SK-N-SH (cell line): ENCODE data around the gene FOCAD. TPM values are rescaled to one million over a fixed set of nuclear protein-coding genes. Genes with fewer than 3 reads are reported as not detected.

ENCODE experiments used
- CTCF ChIA-PET: fragments of 300-600, 350-600 bp; formaldehyde crosslinking; extraction: SDS; loops from one replicate; lab custom pipeline; 2021; lab: Yijun Ruan, JAX
- POLR2A ChIA-PET: fragments of 350-600 bp; sonication (Branson Sonifier 250); formaldehyde crosslinking; extraction: SDS; loops from one replicate; lab custom pipeline; 2020; ENCODE audit warnings: antibody characterized with exemption, inconsistent platforms; lab: Yijun Ruan, JAX
- DNase-seq: peaks from one replicate; pipeline ENCODE4 v3.0.0; 2012
- H2AFZ ChIP-seq: fragments of 200-600 bp; sonication (generic); 2 replicates; pipeline ENCODE4 v1.8.1; 2016; ENCODE audit warnings: antibody characterized with exemption, mild to moderate bottlenecking, low read depth
- H3F3A ChIP-seq: fragments of 200-600 bp; sonication (generic); replicated peaks from 2 replicates; pipeline ENCODE3; 2016; ENCODE audit warnings: antibody characterized with exemption, mild to moderate bottlenecking; ENCODE audit not compliant: insufficient read depth
- H3K27ac ChIP-seq, 2 experiments: fragments of 200-500 bp in 1 of 2; fragments of 200-600 bp in 1 of 2; sonication (Bioruptor generic) in 1 of 2; sonication (generic), shearing (Covaris generic) in 1 of 2; 2 replicates each; pipeline versions ENCODE4 v1.5.1 to v1.6.1; 2014 to 2016; ENCODE audit warnings: low read depth in 2 of 2, inconsistent platforms in 1 of 2, low read length in 1 of 2, mild to moderate bottlenecking in 1 of 2, mixed read lengths in 1 of 2
- H3K27me3 ChIP-seq: fragments of 200-600 bp; sonication (generic), shearing (Covaris generic); 2 replicates; pipeline ENCODE4 v1.6.1; 2016; ENCODE audit warnings: mixed run types; ENCODE audit not compliant: insufficient read depth
- H3K36me3 ChIP-seq, 2 experiments: fragments of 200-500 bp in 1 of 2; fragments of 200-600 bp in 1 of 2; sonication (Bioruptor generic) in 1 of 2; sonication (generic) in 1 of 2; replicated peaks in 1 of 2; 2 replicates each; pipeline versions ENCODE3 to v1.5.1; 2014 to 2016; ENCODE audit warnings: low read length in 1 of 2, mild to moderate bottlenecking in 1 of 2; ENCODE audit not compliant: insufficient read depth in 2 of 2, control insufficient read depth in 1 of 2
- H3K4me1 ChIP-seq, 2 experiments: fragments of 200-500 bp in 1 of 2; fragments of 200-600 bp in 1 of 2; sonication (Bioruptor generic) in 1 of 2; sonication (generic), shearing (Covaris generic) in 1 of 2; 2 replicates each; pipeline versions ENCODE4 v1.5.1 to v1.6.1; 2014 to 2016; ENCODE audit warnings: low read depth in 1 of 2, low read length in 1 of 2, mixed run types in 1 of 2; ENCODE audit not compliant: insufficient read depth in 2 of 2, control insufficient read depth in 1 of 2
- H3K4me2 ChIP-seq: fragments of 200-600 bp; sonication (generic), shearing (Covaris generic); 2 replicates; pipeline ENCODE4 v1.6.1; 2017; ENCODE audit warnings: mixed run types
- H3K4me3 ChIP-seq, 2 experiments: fragments of 200-500 bp in 1 of 2; fragments of 200-600 bp in 1 of 2; sonication (Bioruptor generic) in 1 of 2; sonication (generic), shearing (Covaris generic) in 1 of 2; 2 replicates each; pipeline versions ENCODE4 v1.5.1 to v1.8.1; 2014 to 2016; ENCODE audit warnings: low read depth in 2 of 2, inconsistent platforms in 1 of 2, low read length in 1 of 2, mild to moderate bottlenecking in 1 of 2, mixed read lengths in 1 of 2, moderate library complexity in 1 of 2
- H3K79me2 ChIP-seq: fragments of 200-600 bp; sonication (generic); 2 replicates; pipeline ENCODE4 v1.8.1; 2017; ENCODE audit warnings: mild to moderate bottlenecking; ENCODE audit not compliant: insufficient read depth
- H3K9ac ChIP-seq: fragments of 200-600 bp; sonication (generic); 2 replicates; pipeline ENCODE4 v1.6.1; 2017; ENCODE audit warnings: mixed run types
- H3K9me2 ChIP-seq: fragments of 200-600 bp; sonication (generic); 2 replicates; pipeline ENCODE4 v1.6.1; 2017; ENCODE audit warnings: mixed run types
- H3K9me3 ChIP-seq: fragments of 200-600 bp; sonication (generic); 2 replicates; pipeline ENCODE4 v1.6.1; 2017; ENCODE audit warnings: mixed run types, mild to moderate bottlenecking, moderate library complexity
- H4K20me1 ChIP-seq: fragments of 200-600 bp; sonication (generic); 2 replicates; pipeline ENCODE4 v1.6.1; 2017; ENCODE audit warnings: mild to moderate bottlenecking, mixed run types; ENCODE audit not compliant: insufficient read depth
- ELF1 ChIP-seq: IDR thresholded peaks from 2 replicates; pipeline ENCODE4 v1.4.0; 2012
- EZH2phosphoT487 ChIP-seq: fragments of 200-600 bp; sonication (generic); IDR thresholded peaks from 2 replicates; pipeline ENCODE4 v1.6.1; 2017; ENCODE audit warnings: low read depth, mixed run types, mild to moderate bottlenecking, antibody characterized with exemption, moderate library complexity, borderline replicate concordance
- FOSL2 ChIP-seq: IDR thresholded peaks from 2 replicates; pipeline ENCODE4 v1.4.0; 2012; ENCODE audit warnings: low read depth, mild to moderate bottlenecking, moderate library complexity, borderline replicate concordance
- FOXJ3 ChIP-seq: sonication (generic); formaldehyde crosslinking; IDR thresholded peaks from 2 replicates; pipeline ENCODE4 v1.5.1; 2020; ENCODE audit warnings: mild to moderate bottlenecking, missing genetic modification reagents
- FOXM1 ChIP-seq: IDR thresholded peaks from 2 replicates; pipeline ENCODE4 v1.4.0; 2012; ENCODE audit warnings: low read depth, mild to moderate bottlenecking
- GABPA ChIP-seq: IDR thresholded peaks from 2 replicates; pipeline ENCODE4 v1.4.0; 2012; ENCODE audit warnings: low read depth, mild to moderate bottlenecking
- JUND ChIP-seq: IDR thresholded peaks from 2 replicates; pipeline ENCODE4 v1.4.0; 2012
- MEF2A ChIP-seq: IDR thresholded peaks from 2 replicates; pipeline ENCODE4 v1.4.0; 2012; ENCODE audit warnings: low read depth, borderline replicate concordance
- NFIC ChIP-seq: IDR thresholded peaks from 2 replicates; pipeline ENCODE4 v1.4.0; 2012; ENCODE audit warnings: borderline replicate concordance
- RAD21 ChIP-seq: IDR thresholded peaks from 2 replicates; pipeline ENCODE4 v1.6.1; 2012; ENCODE audit warnings: mild to moderate bottlenecking, low read length
- RCOR1 ChIP-seq: fragments of 150-350 bp; IDR thresholded peaks from 2 replicates; pipeline ENCODE4 v1.6.1; 2017; ENCODE audit warnings: antibody characterized with exemption, low read length
- RFX5 ChIP-seq: IDR thresholded peaks from 2 replicates; pipeline ENCODE4 v1.6.1; 2012; ENCODE audit warnings: mild to moderate bottlenecking, improper control_type of control experiment, low read length
- SIN3A ChIP-seq: IDR thresholded peaks from 2 replicates; pipeline ENCODE4 v1.6.1; 2012; ENCODE audit warnings: low read depth, mild to moderate bottlenecking, low read length, moderate library complexity, borderline replicate concordance
- TEAD4 ChIP-seq: IDR thresholded peaks from 2 replicates; pipeline ENCODE4 v1.4.0; 2012; ENCODE audit warnings: mild to moderate bottlenecking, borderline replicate concordance; ENCODE audit not compliant: insufficient read depth
- YY1 ChIP-seq: IDR thresholded peaks from 2 replicates; pipeline ENCODE4 v1.4.0; 2012; ENCODE audit warnings: low read depth, mild to moderate bottlenecking
- WGBS: methylation state at CpG from one replicate; pipeline ENCODE4 v1.1.6; 2017; ENCODE audit warnings: low lambda C conversion rate; 5-methylcytosine and 5-hydroxymethylcytosine counted together
- polyA plus RNA-seq, 3 experiments: library from polyadenylated mRNA; depleted of rRNA; stranded (reverse); fragments of >200 nt; gene quantifications; 2 replicates each; pipeline ENCODE4 v1.2.3, GENCODE V29; 2012
- TF ChIP-seq, protein P1 (sequence below): IDR thresholded peaks from 2 replicates; pipeline ENCODE4 v1.4.0; 2012; ENCODE audit warnings: low read depth

FOCAD gene
- polyA plus RNA-seq, 1 of the 3 experiments (the other 2 are of a cell fraction): 15.8 TPM

DNA sequence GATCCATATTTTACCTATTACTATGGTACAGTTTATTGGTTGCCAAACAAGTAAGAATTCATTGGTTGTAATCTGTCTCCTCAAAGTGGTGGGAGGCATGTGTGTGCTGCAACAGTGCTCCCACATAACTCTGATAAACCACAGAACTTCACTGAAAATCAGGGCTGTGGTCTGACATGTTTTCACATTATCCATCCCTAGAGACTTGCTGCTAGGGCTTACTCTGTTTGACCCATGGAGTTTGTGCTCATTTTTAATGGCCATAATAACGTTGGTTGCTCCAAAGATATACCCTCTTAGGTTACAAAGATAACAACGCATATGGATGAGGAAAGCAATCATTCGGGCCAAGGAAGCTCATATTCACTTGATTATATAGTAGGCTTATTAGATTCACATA lies 310.4 kb downstream of the FOCAD start:
- Histone ChIP-seq H3F3A (no peaks in the 10 kb centered on the region), H3K9me2 (no peaks in the 10 kb centered on the region), H3K9me3 (no peaks in the 10 kb centered on the region), H3K27ac (no peak overlapping the region), H3K4me1 (no peaks in the 10 kb centered on the region; a peak in 1 of 4 replicates), H3K36me3 (peaks cover 7 to 24% of the 10 kb centered on the region in 2 experiments), H3K27me3 (no peaks in the 10 kb centered on the region), H3K79me2 (no peaks in the 10 kb centered on the region), H4K20me1 (no peaks in the 10 kb centered on the region), H2AFZ (no peak overlapping the region), H3K9ac (no peak overlapping the region), H3K4me3 (no peak overlapping the region), H3K4me2 (no peak overlapping the region)
- no peak for DNase-seq
- ChIA-PET POLR2A (no interaction called here), CTCF (no interaction called here)
- no peak for TF ChIP-seq FOSL2
- TF ChIP-seq TEAD4: no peak
- TF ChIP-seq JUND: no peak
- TF ChIP-seq GABPA: no peak
- TF ChIP-seq RAD21: no peak
- no peak for TF ChIP-seq YY1
- TF ChIP-seq NFIC: no peak
- no peak for TF ChIP-seq ELF1
- TF ChIP-seq RCOR1: no peak
- no peak for TF ChIP-seq MEF2A
- TF ChIP-seq FOXJ3: no peak
- TF ChIP-seq, protein P1, sequence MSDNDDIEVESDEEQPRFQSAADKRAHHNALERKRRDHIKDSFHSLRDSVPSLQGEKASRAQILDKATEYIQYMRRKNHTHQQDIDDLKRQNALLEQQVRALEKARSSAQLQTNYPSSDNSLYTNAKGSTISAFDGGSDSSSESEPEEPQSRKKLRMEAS: no peak
- TF ChIP-seq RFX5: no peak
- no peak for TF ChIP-seq EZH2phosphoT487
- no peak for TF ChIP-seq FOXM1
- 91% methylated on average over 3 of the region's 3 CpGs for WGBS

DNA sequence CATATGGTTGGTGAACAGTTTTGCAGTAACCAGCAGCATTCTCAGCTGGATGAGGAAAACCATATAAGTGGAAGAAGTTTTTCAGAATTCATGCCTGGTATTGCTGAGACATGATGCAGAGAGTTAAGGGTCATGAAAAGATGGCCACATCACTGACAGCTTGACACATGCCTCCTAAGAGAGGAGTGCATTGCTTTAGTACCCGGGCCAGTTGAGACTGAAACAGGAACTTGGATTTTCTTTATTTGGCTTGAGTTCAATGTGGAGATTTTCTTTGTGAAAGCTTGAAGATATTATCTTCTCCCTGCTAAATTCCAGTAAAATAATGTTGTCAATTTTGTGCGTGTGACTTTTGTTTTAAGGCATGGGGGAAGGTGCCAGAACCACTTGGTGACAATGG lies 311.6 kb downstream of the FOCAD start:
- CTCF ChIA-PET: interaction anchor here (1.5 kb wide), 1 partner anchor 115 kb away, joined by 4 read pairs; no protein-coding TSS in a partner anchor
- no peaks in the 10 kb centered on the region for H3K27me3 ChIP-seq
- no peaks in the 10 kb centered on the region for H3K9me2 ChIP-seq
- no peak overlapping the region for H3K27ac ChIP-seq
- no peak overlapping the region for H3K4me2 ChIP-seq
- no peak for DNase-seq
- no peak overlapping the region for H3K9ac ChIP-seq
- H3K79me2 ChIP-seq: no peaks in the 10 kb centered on the region
- no peak overlapping the region for H2AFZ ChIP-seq
- H3F3A ChIP-seq: no peaks in the 10 kb centered on the region
- H3K4me1 ChIP-seq: no peaks in the 10 kb centered on the region; a peak in 1 of 4 replicates
- H3K36me3 ChIP-seq: peaks cover 3 to 17% of the 10 kb centered on the region in 2 experiments
- H4K20me1 ChIP-seq: no peaks in the 10 kb centered on the region
- TF ChIP-seq ELF1: no peak
- TF ChIP-seq YY1: no peak
- TF ChIP-seq SIN3A: no peak
- TF ChIP-seq, all 33 proteins: peak for 0
- peaks cover 5% of the 10 kb centered on the region; the same call in 1 of the 2 replicates for H3K9me3 ChIP-seq
- 85% methylated on average over 2 of the region's 2 CpGs for WGBS
- H3K4me3 ChIP-seq: no peak overlapping the region
- POLR2A ChIA-PET: no interaction called here
